ENCODE measurements around the gene CLRN3.

Gene CLRN3

GRCh38 chr10:127913368-127913759, 20.6 kb upstream of the CLRN3 start:
- no peak for TF ChIP-seq Cebpa-rat (IDR thresholded peaks at IDR 0.05)
- Histone ChIP-seq H4K20me1 (peaks cover 0 to 13% (median 0%) of the 10 kb centered on the region in 11 experiments; a peak in 1 of 22 replicates), H3K36me3 (peaks cover 0 to 23% (median 0%) of the 10 kb centered on the region in 11 experiments; a peak in 6 of 22 replicates), H3K4me2 (no peak overlapping the region), H3K9me3 (replicated peaks in 1 of 11) (peaks cover 0 to 27% (median 17%) of the 10 kb centered on the region in 11 experiments; a peak in 20 of 22 replicates), H3K27me3 (peaks cover 0 to 15% (median 11%) of the 10 kb centered on the region in 11 experiments; a peak in 18 of 22 replicates), H3K4me3 (no peak overlapping the region), H3K4me1 (peaks cover 13 to 64% (median 30%) of the 10 kb centered on the region in 10 experiments), H3K9ac (no peak overlapping the region), H3K27ac (no peak overlapping the region)

GRCh38 chr10:127912607-127913367, 20.0 kb upstream of the CLRN3 start:
- Histone ChIP-seq H3K9me3 (replicated peaks in 1 of 11) (peaks cover 0 to 26% (median 17%) of the 10 kb centered on the region in 11 experiments; a peak in 20 of 22 replicates), H3K9ac (no peak overlapping the region), H3K27ac (no peak overlapping the region), H3K4me3 (no peak overlapping the region), H3K4me2 (no peak overlapping the region; a peak in 1 of 22 replicates), H3K27me3 (peaks cover 0 to 21% (median 17%) of the 10 kb centered on the region in 11 experiments; a peak in 18 of 22 replicates), H3K4me1 (peaks cover 15 to 64% (median 29%) of the 10 kb centered on the region in 10 experiments), H4K20me1 (peaks cover 0 to 13% (median 0%) of the 10 kb centered on the region in 11 experiments; a peak in 1 of 22 replicates), H3K36me3 (peaks cover 0 to 23% (median 0%) of the 10 kb centered on the region in 11 experiments; a peak in 6 of 22 replicates)
- TF ChIP-seq Cebpa-rat (IDR thresholded peaks at IDR 0.05) = no peak

DNA sequence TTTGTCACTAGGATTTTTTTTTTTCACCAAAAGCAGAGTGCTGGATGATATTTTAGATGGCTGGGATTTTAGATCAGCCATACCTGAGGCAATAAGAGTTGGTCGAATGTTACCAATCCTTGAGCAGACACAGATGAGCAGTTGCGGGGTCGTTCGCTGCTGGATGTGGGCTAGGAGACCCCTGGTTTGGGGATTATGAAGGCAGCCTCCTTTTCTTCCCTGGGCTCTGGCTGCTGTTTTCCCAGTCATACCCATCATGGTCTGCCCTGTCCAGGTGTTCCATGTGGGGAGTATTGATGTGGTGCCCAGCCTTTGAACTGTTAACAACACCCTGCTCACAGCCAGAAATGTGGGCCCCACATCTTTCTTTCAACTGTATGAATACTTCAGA, 19.1 kb upstream of the CLRN3 start:
- Histone ChIP-seq H3K4me1 (peaks cover 18 to 57% (median 29%) of the 10 kb centered on the region in 10 experiments), H4K20me1 (peaks cover 0 to 13% (median 0%) of the 10 kb centered on the region in 11 experiments; a peak in 1 of 22 replicates), H3K4me3 (no peak overlapping the region), H3K27ac (0 out of 22 replicates have a peak overlapping the region, but pooled peaks of 1 of the 11 experiments have one; percentile 3), H3K4me2 (peak overlapping the region; percentile 31 to 91 (median 57); a peak in 21 of 22 replicates), H3K36me3 (peaks cover 0 to 20% (median 0%) of the 10 kb centered on the region in 11 experiments; a peak in 6 of 22 replicates), H3K9ac (peak overlapping the region in 3 of 11 experiments; percentile 33 to 55 (median 51); a peak in 5 of 22 replicates), H3K9me3 (replicated peaks in 1 of 11) (peaks cover 0 to 17% (median 12%) of the 10 kb centered on the region in 11 experiments; a peak in 20 of 22 replicates), H3K27me3 (peaks cover 0 to 30% (median 25%) of the 10 kb centered on the region in 11 experiments; a peak in 18 of 22 replicates)
- no peak for TF ChIP-seq Cebpa-rat (IDR thresholded peaks at IDR 0.05)

- no peak for TF ChIP-seq Cebpa-rat (IDR thresholded peaks at IDR 0.05)
- H3K9me3 ChIP-seq (replicated peaks in 1 of 11) = peaks cover 0 to 12% (median 7%) of the 10 kb centered on the region in 11 experiments; a peak in 20 of 22 replicates
- H3K4me3 ChIP-seq = no peak overlapping the region
- H3K4me1 ChIP-seq = peaks cover 22 to 56% (median 33%) of the 10 kb centered on the region in 10 experiments
- H4K20me1 ChIP-seq = peaks cover 0 to 13% (median 0%) of the 10 kb centered on the region in 11 experiments; a peak in 1 of 22 replicates
- peak overlapping the region in 4 of 11 experiments; percentile 3 to 31 (median 11); a peak in 4 of 22 replicates for H3K27ac ChIP-seq
- H3K9ac ChIP-seq = peak overlapping the region in 4 of 11 experiments; percentile 29 to 55 (median 42); a peak in 4 of 22 replicates
- peak overlapping the region; percentile 31 to 91 (median 57); a peak in 21 of 22 replicates for H3K4me2 ChIP-seq
- peaks cover 0 to 30% (median 25%) of the 10 kb centered on the region in 11 experiments; a peak in 18 of 22 replicates for H3K27me3 ChIP-seq
- peaks cover 0 to 14% (median 0%) of the 10 kb centered on the region in 11 experiments; a peak in 4 of 22 replicates for H3K36me3 ChIP-seq
These were observed 18.6 kb upstream of the CLRN3 start for GRCh38 chr10:127911218-127911866.

GRCh38 chr10:127910464-127910770, 17.7 kb upstream of the CLRN3 start:
- H4K20me1 ChIP-seq = peaks cover 0 to 13% (median 0%) of the 10 kb centered on the region in 11 experiments; a peak in 1 of 22 replicates
- H3K4me3 ChIP-seq = no peak overlapping the region
- H3K27ac ChIP-seq = no peak overlapping the region
- H3K9ac ChIP-seq = no peak overlapping the region
- peak overlapping the region in 3 of 11 experiments; percentile 35 to 91 (median 57); a peak in 3 of 22 replicates for H3K4me2 ChIP-seq
- H3K27me3 ChIP-seq = peaks cover 0 to 30% (median 25%) of the 10 kb centered on the region in 11 experiments; a peak in 18 of 22 replicates
- peaks cover 30 to 63% (median 40%) of the 10 kb centered on the region in 10 experiments for H3K4me1 ChIP-seq
- no peak for TF ChIP-seq Cebpa-rat (IDR thresholded peaks at IDR 0.05)
- peaks cover 0 to 5% (median 0%) of the 10 kb centered on the region in 11 experiments; a peak in 2 of 22 replicates for H3K36me3 ChIP-seq
- peaks cover 0 to 2% (median 0%) of the 10 kb centered on the region in 11 experiments; a peak in 4 of 22 replicates for H3K9me3 ChIP-seq (replicated peaks in 1 of 11)

- peaks cover 0 to 13% (median 0%) of the 10 kb centered on the region in 11 experiments; a peak in 1 of 22 replicates for H4K20me1 ChIP-seq
- no peak overlapping the region for H3K27ac ChIP-seq
- TF ChIP-seq Cebpa-rat (IDR thresholded peaks at IDR 0.05) = no peak
- H3K4me3 ChIP-seq = no peak overlapping the region
- no peak overlapping the region for H3K9ac ChIP-seq
- H3K4me1 ChIP-seq = peaks cover 34 to 68% (median 45%) of the 10 kb centered on the region in 10 experiments
- H3K36me3 ChIP-seq = peaks cover 0 to 4% (median 0%) of the 10 kb centered on the region in 11 experiments; a peak in 2 of 22 replicates
- H3K4me2 ChIP-seq = peak overlapping the region in 3 of 11 experiments; percentile 91 to 98 (median 91); a peak in 5 of 22 replicates
- no peaks in the 10 kb centered on the region for H3K9me3 ChIP-seq (replicated peaks in 1 of 11)
- peaks cover 0 to 30% (median 25%) of the 10 kb centered on the region in 11 experiments; a peak in 18 of 22 replicates for H3K27me3 ChIP-seq
These were observed 17.1 kb upstream of the CLRN3 start for GRCh38 chr10:127909716-127910463.

GRCh38 chr10:127908959-127909267, 16.2 kb upstream of the CLRN3 start:
- H3K27ac ChIP-seq = no peak overlapping the region
- H3K9me3 ChIP-seq (replicated peaks in 1 of 11) = no peaks in the 10 kb centered on the region
- no peak overlapping the region for H3K9ac ChIP-seq
- peaks cover 0 to 30% (median 25%) of the 10 kb centered on the region in 11 experiments; a peak in 18 of 22 replicates for H3K27me3 ChIP-seq
- peaks cover 0 to 13% (median 0%) of the 10 kb centered on the region in 11 experiments; a peak in 1 of 22 replicates for H4K20me1 ChIP-seq
- TF ChIP-seq Cebpa-rat (IDR thresholded peaks at IDR 0.05) = no peak
- H3K4me3 ChIP-seq = no peak overlapping the region
- peaks cover 0 to 4% (median 0%) of the 10 kb centered on the region in 11 experiments; a peak in 2 of 22 replicates for H3K36me3 ChIP-seq
- H3K4me1 ChIP-seq = peaks cover 34 to 68% (median 45%) of the 10 kb centered on the region in 10 experiments
- H3K4me2 ChIP-seq = peak overlapping the region in 7 of 11 experiments; percentile 91 to 99 (median 93); a peak in 10 of 22 replicates

Data from BLaER1 treated with 17β-estradiol and CSF1 and Interleukin-3, amounts not matched to agents 10 nM and 100 nM (cell line).